ENCODE measurements around the gene ACSL1.

DNA sequence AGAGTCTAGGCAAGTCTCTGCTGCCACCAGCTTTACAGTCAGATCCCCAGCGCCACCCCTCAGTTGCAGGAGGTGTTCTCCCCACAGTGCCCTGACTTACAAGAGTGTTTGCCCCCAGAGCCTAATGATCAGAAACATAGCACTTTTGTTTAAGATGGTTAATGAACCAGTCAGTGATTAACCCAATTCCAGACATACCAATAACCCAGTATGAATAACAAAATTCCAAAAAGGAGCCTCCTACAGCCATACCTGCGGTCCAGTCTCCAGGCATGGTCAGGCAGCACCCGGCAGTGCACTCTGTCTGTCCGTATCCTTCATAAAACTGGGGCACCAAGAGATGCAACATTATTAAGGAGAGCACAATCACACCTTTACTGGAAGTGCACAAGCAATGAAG is 61.2 kb downstream of the ACSL1 start:
- TF ChIP-seq, protein P1, sequence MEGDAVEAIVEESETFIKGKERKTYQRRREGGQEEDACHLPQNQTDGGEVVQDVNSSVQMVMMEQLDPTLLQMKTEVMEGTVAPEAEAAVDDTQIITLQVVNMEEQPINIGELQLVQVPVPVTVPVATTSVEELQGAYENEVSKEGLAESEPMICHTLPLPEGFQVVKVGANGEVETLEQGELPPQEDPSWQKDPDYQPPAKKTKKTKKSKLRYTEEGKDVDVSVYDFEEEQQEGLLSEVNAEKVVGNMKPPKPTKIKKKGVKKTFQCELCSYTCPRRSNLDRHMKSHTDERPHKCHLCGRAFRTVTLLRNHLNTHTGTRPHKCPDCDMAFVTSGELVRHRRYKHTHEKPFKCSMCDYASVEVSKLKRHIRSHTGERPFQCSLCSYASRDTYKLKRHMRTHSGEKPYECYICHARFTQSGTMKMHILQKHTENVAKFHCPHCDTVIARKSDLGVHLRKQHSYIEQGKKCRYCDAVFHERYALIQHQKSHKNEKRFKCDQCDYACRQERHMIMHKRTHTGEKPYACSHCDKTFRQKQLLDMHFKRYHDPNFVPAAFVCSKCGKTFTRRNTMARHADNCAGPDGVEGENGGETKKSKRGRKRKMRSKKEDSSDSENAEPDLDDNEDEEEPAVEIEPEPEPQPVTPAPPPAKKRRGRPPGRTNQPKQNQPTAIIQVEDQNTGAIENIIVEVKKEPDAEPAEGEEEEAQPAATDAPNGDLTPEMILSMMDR (conservative IDR thresholded peaks at IDR 0.05; ENCODE audit: low read depth, low read length): no peak
- TF ChIP-seq EZH2phosphoT487 (IDR thresholded peaks at IDR 0.05; ENCODE audit: borderline replicate concordance, low read length): no peak
